Measurements from ENCODE around the gene GALK1. TPM values are rescaled to one million over a fixed set of nuclear protein-coding genes. Genes with fewer than 3 reads are reported as not detected.
"Not testable (repeated sequence)": the region's sequence is repeated elsewhere in the genome, so short reads cannot be mapped to it uniquely, and the experiment has no call there.

GALK1 gene
- total RNA-seq, 1 donor from 2014 or later, result 23.7 TPM

- ATAC-seq, result no peak
- intact Hi-C loops (cut with DNase I), result no loop called here
- peak; percentile 57 for DNase-seq (ENCODE audit: low spot score)
Measured at GRCh38 chr17:75771334-75772281, 6.6 kb upstream of the GALK1 start.

- intact Hi-C loops (cut with DNase I), result no loop called here
- DNase-seq (ENCODE audit: low spot score) (peak; percentile 31), ATAC-seq (no peak)
Measured at GRCh38 chr17:75769536-75769935, 4.5 kb upstream of the GALK1 start.

- intact Hi-C loops (cut with DNase I), result no loop called here
- ATAC-seq, result no peak
- DNase-seq (ENCODE audit: low spot score), result peak; percentile 52
Measured at GRCh38 chr17:75767881-75768280, 2.9 kb upstream of the GALK1 start.

GRCh38 chr17:75765981-75766380 lies 989 bp upstream of the GALK1 start:
- DNase-seq (ENCODE audit: low spot score) (no peak), ATAC-seq (no peak)
- intact Hi-C loops (cut with DNase I), result no loop called here

GRCh38 chr17:75764417-75764710 lies 628 bp downstream of the GALK1 start:
- ATAC-seq, result no peak
- DNase-seq (ENCODE audit: low spot score), result no peak
- intact Hi-C loops (cut with DNase I), result loop anchor here (5.0 kb wide), 1 partner anchor 1518 kb away; no protein-coding TSS in a partner anchor

GRCh38 chr17:75763613-75764416 lies 1.2 kb downstream of the GALK1 start:
- intact Hi-C loops (cut with DNase I), result loop anchor here (5.0 kb wide), 1 partner anchor 1518 kb away; no protein-coding TSS in a partner anchor
- DNase-seq (ENCODE audit: low spot score) (no peak), ATAC-seq (peak; percentile 6)

- ATAC-seq (no peak), DNase-seq (ENCODE audit: low spot score) (no peak)
- intact Hi-C loops (cut with DNase I), result loop anchor here (5.0 kb wide), 1 partner anchor 1519 kb away; no protein-coding TSS in a partner anchor
Measured at GRCh38 chr17:75763269-75763607, 1.8 kb downstream of the GALK1 start.

- intact Hi-C loops (cut with DNase I), result loop anchor here (5.0 kb wide), 1 partner anchor 1520 kb away; no protein-coding TSS in a partner anchor
- DNase-seq (ENCODE audit: low spot score), result no peak
Measured at GRCh38 chr17:75762513-75763268, 2.3 kb downstream of the GALK1 start.

GRCh38 chr17:75759978-75760640 lies 4.9 kb downstream of the GALK1 start:
- DNase-seq (ENCODE audit: low spot score); ATAC-seq: not testable (repeated sequence)
- intact Hi-C loops (cut with DNase I), result loop anchor here (5.0 kb wide), 1 partner anchor 1522 kb away; no protein-coding TSS in a partner anchor

More at GRCh38 chr17:75762513-75763268, 2.3 kb downstream of the GALK1 start:
- no peak for ATAC-seq

GRCh38 chr17:75759457-75759856 lies 5.5 kb downstream of the GALK1 start:
- no peak for ATAC-seq
- intact Hi-C loops (cut with DNase I), result no loop called here
- no peak for DNase-seq (ENCODE audit: low spot score)

- intact Hi-C loops (cut with DNase I), result no loop called here
Measured at GRCh38 chr17:75758131-75758905, 6.7 kb downstream of the GALK1 start.

GRCh38 chr17:75757086-75757681 lies 7.8 kb downstream of the GALK1 start:
- DNase-seq (ENCODE audit: low spot score) (no peak), ATAC-seq (no peak)
- intact Hi-C loops (cut with DNase I), result no loop called here

More at GRCh38 chr17:75758131-75758905, 6.7 kb downstream of the GALK1 start:
- DNase-seq (ENCODE audit: low spot score), result no peak
- ATAC-seq, result no peak

- DNase-seq (ENCODE audit: low spot score), result no peak
- intact Hi-C loops (cut with DNase I), result no loop called here
- no peak for ATAC-seq
Measured at GRCh38 chr17:75756451-75757085, 8.4 kb downstream of the GALK1 start.

- intact Hi-C loops (cut with DNase I), result no loop called here
- ATAC-seq (no peak), DNase-seq (ENCODE audit: low spot score) (no peak)
Measured at GRCh38 chr17:75755990-75756389, 9.0 kb downstream of the GALK1 start.

- ATAC-seq (peak; percentile 0), DNase-seq (ENCODE audit: low spot score) (peak; percentile 60)
- intact Hi-C loops (cut with DNase I), result no loop called here
Measured at GRCh38 chr17:75755205-75755901, 9.6 kb downstream of the GALK1 start.

GRCh38 chr17:75754378-75755204 lies 10.4 kb downstream of the GALK1 start:
- intact Hi-C loops (cut with DNase I), result no loop called here
- ATAC-seq (peak; percentile 3), DNase-seq (ENCODE audit: low spot score) (no peak)

Data from sciatic nerve (tissue), 2 donors.